ENCODE results near the gene MEX3C. TPM values are rescaled to one million over a fixed set of nuclear protein-coding genes. Genes with fewer than 3 reads are reported as not detected.

Gene MEX3C
- total and polyA plus RNA-seq, 2 experiments from 2014 or later, result 28.8 to 109 TPM

DNA sequence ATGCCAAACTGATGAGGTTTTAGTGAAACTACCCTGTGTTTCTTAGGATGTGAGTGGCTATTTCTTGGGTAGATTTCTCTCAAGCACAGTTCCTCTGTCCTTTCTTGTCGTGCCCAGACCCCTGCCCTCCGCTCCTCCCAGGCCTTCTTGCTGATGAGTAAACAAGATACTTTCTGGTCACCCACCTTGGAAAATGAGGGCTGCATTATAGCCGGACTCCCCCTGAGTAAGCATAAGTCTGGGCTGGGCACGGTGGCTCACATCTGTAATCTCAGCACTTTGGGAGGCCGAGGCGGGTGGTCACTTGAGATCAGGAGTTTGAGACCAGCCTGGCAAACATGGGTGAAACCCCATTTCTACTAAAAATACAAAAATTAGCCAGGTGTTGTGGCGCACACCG, 58.5 kb downstream of the MEX3C start:
- H3K79me2 ChIP-seq (replicated peaks; ENCODE audit: insufficient read depth), result no peaks in the 10 kb centered on the region
- no peaks in the 10 kb centered on the region for H4K20me1 ChIP-seq (replicated peaks; ENCODE audit: insufficient read depth)
- no peak overlapping the region for H3K4me3 ChIP-seq
- Mint-ChIP-seq H3K9me3 (no peaks in the 10 kb centered on the region), H3K27ac (no peak overlapping the region), H3K27me3 (ENCODE audit: insufficient read depth, low read depth, poor library complexity) (peaks cover 5% of the 10 kb centered on the region), H3K36me3 (ENCODE audit: low read depth) (no peaks in the 10 kb centered on the region), H3K4me1 (peaks cover 10% of the 10 kb centered on the region), H3K4me3 (no peak overlapping the region)
- H3K27ac ChIP-seq (ENCODE audit: low read depth), result no peak overlapping the region
- H3K9me2 ChIP-seq (ENCODE audit: insufficient read depth), result no peaks in the 10 kb centered on the region
- no peaks in the 10 kb centered on the region for H3K4me1 ChIP-seq (ENCODE audit: insufficient read depth)
- TF ChIP-seq EZH2 (IDR thresholded peaks at IDR 0.05; ENCODE audit: low read depth, unreplicated experiment) (no peak), STAT1 (IDR thresholded peaks at IDR 0.05; ENCODE audit: unreplicated experiment) (no peak)
- no peaks in the 10 kb centered on the region for H3K27me3 ChIP-seq (ENCODE audit: insufficient read depth)
- no peak for ATAC-seq
- no peaks in the 10 kb centered on the region for H3F3A ChIP-seq (replicated peaks; ENCODE audit: low read depth)
- no peaks in the 10 kb centered on the region for H3K36me3 ChIP-seq (ENCODE audit: insufficient read depth)
- H2AFZ ChIP-seq, result no peak overlapping the region
- no peak for DNase-seq (ENCODE audit: low spot score)
- no peak overlapping the region for H3K4me2 ChIP-seq

DNA sequence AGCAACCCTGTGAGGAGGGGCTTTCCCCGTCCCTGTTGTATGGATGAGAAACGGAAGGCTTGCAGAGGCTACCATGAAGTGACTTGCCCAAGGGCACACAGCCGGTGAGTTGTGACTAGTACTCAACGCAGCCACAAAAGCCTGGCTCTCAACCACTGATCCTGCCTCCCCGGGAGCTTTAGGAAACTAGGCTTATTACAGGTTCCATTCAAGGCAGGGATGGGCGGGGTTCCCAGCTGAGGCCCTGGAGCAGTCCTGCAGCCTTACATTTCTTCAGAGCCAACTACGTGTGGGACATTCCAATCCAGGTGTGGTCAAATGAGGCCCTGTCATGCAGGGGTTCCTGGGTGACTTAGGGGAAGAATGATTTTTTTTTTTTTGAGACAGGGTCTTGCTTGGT, 59.6 kb downstream of the MEX3C start:
- no peaks in the 10 kb centered on the region for H3K4me1 ChIP-seq (ENCODE audit: insufficient read depth)
- DNase-seq (ENCODE audit: low spot score) (no peak), ATAC-seq (peak; percentile 30)
- Mint-ChIP-seq H3K4me1 (peaks cover 10% of the 10 kb centered on the region), H3K27me3 (ENCODE audit: insufficient read depth, low read depth, poor library complexity) (peaks cover 5% of the 10 kb centered on the region), H3K27ac (no peak overlapping the region), H3K4me3 (no peak overlapping the region), H3K9me3 (no peaks in the 10 kb centered on the region), H3K36me3 (ENCODE audit: low read depth) (no peaks in the 10 kb centered on the region)
- H3F3A ChIP-seq (replicated peaks; ENCODE audit: low read depth), result no peaks in the 10 kb centered on the region
- H2AFZ ChIP-seq, result no peak overlapping the region; the same call in 1 of the 2 replicates
- no peak overlapping the region for H3K4me3 ChIP-seq
- no peak overlapping the region for H3K4me2 ChIP-seq
- no peaks in the 10 kb centered on the region for H3K36me3 ChIP-seq (ENCODE audit: insufficient read depth)
- H3K9me2 ChIP-seq (ENCODE audit: insufficient read depth), result no peaks in the 10 kb centered on the region
- H4K20me1 ChIP-seq (replicated peaks; ENCODE audit: insufficient read depth), result no peaks in the 10 kb centered on the region
- H3K27ac ChIP-seq (ENCODE audit: low read depth), result no peak overlapping the region
- no peaks in the 10 kb centered on the region for H3K27me3 ChIP-seq (ENCODE audit: insufficient read depth)
- H3K79me2 ChIP-seq (replicated peaks; ENCODE audit: insufficient read depth), result no peaks in the 10 kb centered on the region
- no peak for TF ChIP-seq ZNF114 (CRISPR knock-in tag; IDR thresholded peaks at IDR 0.05)
- TF ChIP-seq, protein P1, sequence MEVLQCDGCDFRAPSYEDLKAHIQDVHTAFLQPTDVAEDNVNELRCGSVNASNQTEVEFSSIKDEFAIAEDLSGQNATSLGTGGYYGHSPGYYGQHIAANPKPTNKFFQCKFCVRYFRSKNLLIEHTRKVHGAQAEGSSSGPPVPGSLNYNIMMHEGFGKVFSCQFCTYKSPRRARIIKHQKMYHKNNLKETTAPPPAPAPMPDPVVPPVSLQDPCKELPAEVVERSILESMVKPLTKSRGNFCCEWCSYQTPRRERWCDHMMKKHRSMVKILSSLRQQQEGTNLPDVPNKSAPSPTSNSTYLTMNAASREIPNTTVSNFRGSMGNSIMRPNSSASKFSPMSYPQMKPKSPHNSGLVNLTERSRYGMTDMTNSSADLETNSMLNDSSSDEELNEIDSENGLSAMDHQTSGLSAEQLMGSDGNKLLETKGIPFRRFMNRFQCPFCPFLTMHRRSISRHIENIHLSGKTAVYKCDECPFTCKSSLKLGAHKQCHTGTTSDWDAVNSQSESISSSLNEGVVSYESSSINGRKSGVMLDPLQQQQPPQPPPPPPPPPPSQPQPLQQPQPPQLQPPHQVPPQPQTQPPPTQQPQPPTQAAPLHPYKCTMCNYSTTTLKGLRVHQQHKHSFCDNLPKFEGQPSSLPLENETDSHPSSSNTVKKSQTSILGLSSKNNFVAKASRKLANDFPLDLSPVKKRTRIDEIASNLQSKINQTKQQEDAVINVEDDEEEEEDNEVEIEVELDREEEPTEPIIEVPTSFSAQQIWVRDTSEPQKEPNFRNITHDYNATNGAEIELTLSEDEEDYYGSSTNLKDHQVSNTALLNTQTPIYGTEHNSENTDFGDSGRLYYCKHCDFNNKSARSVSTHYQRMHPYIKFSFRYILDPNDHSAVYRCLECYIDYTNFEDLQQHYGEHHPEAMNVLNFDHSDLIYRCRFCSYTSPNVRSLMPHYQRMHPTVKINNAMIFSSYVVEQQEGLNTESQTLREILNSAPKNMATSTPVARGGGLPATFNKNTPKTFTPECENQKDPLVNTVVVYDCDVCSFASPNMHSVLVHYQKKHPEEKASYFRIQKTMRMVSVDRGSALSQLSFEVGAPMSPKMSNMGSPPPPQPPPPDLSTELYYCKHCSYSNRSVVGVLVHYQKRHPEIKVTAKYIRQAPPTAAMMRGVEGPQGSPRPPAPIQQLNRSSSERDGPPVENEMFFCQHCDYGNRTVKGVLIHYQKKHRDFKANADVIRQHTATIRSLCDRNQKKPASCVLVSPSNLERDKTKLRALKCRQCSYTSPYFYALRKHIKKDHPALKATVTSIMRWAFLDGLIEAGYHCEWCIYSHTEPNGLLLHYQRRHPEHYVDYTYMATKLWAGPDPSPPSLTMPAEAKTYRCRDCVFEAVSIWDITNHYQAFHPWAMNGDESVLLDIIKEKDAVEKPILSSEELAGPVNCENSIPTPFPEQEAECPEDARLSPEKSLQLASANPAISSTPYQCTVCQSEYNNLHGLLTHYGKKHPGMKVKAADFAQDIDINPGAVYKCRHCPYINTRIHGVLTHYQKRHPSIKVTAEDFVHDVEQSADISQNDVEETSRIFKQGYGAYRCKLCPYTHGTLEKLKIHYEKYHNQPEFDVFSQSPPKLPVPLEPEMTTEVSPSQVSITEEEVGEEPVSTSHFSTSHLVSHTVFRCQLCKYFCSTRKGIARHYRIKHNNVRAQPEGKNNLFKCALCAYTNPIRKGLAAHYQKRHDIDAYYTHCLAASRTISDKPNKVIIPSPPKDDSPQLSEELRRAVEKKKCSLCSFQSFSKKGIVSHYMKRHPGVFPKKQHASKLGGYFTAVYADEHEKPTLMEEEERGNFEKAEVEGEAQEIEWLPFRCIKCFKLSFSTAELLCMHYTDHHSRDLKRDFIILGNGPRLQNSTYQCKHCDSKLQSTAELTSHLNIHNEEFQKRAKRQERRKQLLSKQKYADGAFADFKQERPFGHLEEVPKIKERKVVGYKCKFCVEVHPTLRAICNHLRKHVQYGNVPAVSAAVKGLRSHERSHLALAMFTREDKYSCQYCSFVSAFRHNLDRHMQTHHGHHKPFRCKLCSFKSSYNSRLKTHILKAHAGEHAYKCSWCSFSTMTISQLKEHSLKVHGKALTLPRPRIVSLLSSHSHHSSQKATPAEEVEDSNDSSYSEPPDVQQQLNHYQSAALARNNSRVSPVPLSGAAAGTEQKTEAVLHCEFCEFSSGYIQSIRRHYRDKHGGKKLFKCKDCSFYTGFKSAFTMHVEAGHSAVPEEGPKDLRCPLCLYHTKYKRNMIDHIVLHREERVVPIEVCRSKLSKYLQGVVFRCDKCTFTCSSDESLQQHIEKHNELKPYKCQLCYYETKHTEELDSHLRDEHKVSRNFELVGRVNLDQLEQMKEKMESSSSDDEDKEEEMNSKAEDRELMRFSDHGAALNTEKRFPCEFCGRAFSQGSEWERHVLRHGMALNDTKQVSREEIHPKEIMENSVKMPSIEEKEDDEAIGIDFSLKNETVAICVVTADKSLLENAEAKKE (CRISPR knock-in tag; IDR thresholded peaks at IDR 0.05), result no peak
- no peak for TF ChIP-seq CREB1 (CRISPR knock-in tag; IDR thresholded peaks at IDR 0.05; ENCODE audit: low read depth)
- no peak for TF ChIP-seq ZNF331 (CRISPR knock-in tag; IDR thresholded peaks at IDR 0.05; ENCODE audit: low read depth)
- TF ChIP-seq, protein P2, sequence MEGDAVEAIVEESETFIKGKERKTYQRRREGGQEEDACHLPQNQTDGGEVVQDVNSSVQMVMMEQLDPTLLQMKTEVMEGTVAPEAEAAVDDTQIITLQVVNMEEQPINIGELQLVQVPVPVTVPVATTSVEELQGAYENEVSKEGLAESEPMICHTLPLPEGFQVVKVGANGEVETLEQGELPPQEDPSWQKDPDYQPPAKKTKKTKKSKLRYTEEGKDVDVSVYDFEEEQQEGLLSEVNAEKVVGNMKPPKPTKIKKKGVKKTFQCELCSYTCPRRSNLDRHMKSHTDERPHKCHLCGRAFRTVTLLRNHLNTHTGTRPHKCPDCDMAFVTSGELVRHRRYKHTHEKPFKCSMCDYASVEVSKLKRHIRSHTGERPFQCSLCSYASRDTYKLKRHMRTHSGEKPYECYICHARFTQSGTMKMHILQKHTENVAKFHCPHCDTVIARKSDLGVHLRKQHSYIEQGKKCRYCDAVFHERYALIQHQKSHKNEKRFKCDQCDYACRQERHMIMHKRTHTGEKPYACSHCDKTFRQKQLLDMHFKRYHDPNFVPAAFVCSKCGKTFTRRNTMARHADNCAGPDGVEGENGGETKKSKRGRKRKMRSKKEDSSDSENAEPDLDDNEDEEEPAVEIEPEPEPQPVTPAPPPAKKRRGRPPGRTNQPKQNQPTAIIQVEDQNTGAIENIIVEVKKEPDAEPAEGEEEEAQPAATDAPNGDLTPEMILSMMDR (conservative IDR thresholded peaks at IDR 0.05; ENCODE audit: low read depth in 2 of 2), result no peak
- TF ChIP-seq POLR2AphosphoS5 (IDR thresholded peaks at IDR 0.05; ENCODE audit: low read depth), result no peak
- TF ChIP-seq EZH2phosphoT487 (IDR thresholded peaks at IDR 0.05; ENCODE audit: unreplicated experiment), result no peak
- TF ChIP-seq, protein P3, sequence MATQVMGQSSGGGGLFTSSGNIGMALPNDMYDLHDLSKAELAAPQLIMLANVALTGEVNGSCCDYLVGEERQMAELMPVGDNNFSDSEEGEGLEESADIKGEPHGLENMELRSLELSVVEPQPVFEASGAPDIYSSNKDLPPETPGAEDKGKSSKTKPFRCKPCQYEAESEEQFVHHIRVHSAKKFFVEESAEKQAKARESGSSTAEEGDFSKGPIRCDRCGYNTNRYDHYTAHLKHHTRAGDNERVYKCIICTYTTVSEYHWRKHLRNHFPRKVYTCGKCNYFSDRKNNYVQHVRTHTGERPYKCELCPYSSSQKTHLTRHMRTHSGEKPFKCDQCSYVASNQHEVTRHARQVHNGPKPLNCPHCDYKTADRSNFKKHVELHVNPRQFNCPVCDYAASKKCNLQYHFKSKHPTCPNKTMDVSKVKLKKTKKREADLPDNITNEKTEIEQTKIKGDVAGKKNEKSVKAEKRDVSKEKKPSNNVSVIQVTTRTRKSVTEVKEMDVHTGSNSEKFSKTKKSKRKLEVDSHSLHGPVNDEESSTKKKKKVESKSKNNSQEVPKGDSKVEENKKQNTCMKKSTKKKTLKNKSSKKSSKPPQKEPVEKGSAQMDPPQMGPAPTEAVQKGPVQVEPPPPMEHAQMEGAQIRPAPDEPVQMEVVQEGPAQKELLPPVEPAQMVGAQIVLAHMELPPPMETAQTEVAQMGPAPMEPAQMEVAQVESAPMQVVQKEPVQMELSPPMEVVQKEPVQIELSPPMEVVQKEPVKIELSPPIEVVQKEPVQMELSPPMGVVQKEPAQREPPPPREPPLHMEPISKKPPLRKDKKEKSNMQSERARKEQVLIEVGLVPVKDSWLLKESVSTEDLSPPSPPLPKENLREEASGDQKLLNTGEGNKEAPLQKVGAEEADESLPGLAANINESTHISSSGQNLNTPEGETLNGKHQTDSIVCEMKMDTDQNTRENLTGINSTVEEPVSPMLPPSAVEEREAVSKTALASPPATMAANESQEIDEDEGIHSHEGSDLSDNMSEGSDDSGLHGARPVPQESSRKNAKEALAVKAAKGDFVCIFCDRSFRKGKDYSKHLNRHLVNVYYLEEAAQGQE (IDR thresholded peaks at IDR 0.05; ENCODE audit: unreplicated experiment), result no peak
- TF ChIP-seq EZH2 (IDR thresholded peaks at IDR 0.05; ENCODE audit: low read depth, unreplicated experiment), result no peak
- no peak for TF ChIP-seq NANOG (IDR thresholded peaks at IDR 0.05; ENCODE audit: borderline replicate concordance)
- no peak for TF ChIP-seq STAT1 (IDR thresholded peaks at IDR 0.05; ENCODE audit: unreplicated experiment)
